Epithelial cell of proximal tubule (primary cell): ENCODE measurements around the gene PDILT. TPM values are rescaled to one million over a fixed set of nuclear protein-coding genes. Genes with fewer than 3 reads are reported as not detected.

ENCODE experiments used
- DNase-seq: peaks from one replicate; pipeline ENCODE4 v3.0.0-alpha.2; 2011; ENCODE audit warnings: low read depth
- H3K4me3 ChIP-seq: 2 replicates; pipeline ENCODE4 v1.5.1; 2011; ENCODE audit warnings: low read depth, mild to moderate bottlenecking, low read length
- CTCF ChIP-seq: conservative IDR thresholded peaks from 2 replicates; pipeline ENCODE4 v1.5.1; 2012; ENCODE audit warnings: low read depth, mild to moderate bottlenecking, low read length
- total RNA-seq: library from RNA; depleted of rRNA; stranded (reverse); fragments of >200 nt; gene quantifications from 2 replicates; pipeline ENCODE4 v1.2.3, GENCODE V29; 2015

Gene PDILT
- total RNA-seq, 1 donor from 2014 or later: not detected

DNA sequence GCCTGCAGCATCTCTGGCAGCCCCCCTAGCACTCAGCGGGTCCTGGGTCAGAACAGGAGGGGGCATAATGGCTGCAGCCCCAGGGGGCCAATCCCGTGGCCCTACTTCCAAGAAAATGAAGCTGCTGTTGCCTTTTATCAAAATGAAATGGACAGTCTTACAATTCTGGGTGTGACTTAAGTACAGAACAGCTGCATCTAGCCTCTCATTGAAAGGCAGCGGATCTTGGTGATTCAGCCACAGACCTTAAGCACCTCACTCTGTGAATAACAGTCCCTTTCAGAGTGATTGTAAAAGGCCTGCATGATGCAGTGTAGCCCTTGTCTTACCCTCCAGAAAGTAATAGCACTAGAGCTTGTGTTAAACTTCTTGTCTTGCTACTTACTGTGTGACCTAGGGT lies 40.5 kb downstream of the PDILT start:
- no peak for TF ChIP-seq CTCF
- H3K4me3 ChIP-seq: no peak overlapping the region
- DNase-seq: no peak

DNA sequence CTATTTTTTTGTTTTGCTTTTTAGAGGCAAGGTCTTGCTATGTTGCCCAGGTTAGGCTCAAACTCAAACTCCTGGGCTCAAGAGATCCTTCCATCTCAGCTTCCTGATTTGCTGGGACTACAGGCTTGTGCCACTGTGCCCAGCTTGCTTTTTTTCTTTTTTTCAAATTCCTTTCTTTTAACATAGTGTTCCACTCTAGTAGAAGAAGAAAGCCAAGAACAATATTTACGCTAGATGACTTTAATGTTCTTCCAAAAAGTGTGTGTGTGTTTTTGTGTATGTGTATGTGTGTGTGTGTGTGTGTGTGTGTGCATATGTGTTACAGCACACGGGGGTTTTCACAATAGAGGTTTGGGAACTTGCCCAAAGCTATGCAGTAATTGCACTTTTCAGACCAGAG lies 41.3 kb downstream of the PDILT start:
- no peak for DNase-seq

DNA sequence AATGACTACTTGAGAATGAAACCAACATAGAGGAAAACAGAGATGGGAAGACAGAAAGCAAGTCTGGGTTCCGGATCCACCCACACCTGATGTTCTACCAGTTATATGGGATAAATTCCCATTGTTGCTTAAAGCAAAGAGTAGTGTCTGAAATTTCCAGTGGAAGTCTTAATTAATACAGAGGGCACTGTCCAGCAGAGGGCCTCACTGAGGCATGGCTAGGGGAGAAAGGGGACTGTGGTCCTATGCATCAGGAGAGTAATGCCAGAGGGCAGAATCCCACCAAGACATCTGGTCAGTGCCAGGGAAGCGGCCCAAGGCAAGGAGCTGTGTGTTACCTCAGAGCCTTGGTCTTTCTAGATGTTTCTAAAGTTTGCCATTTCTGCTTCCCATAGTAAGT lies 44.5 kb downstream of the PDILT start:
- H3K4me3 ChIP-seq: no peak overlapping the region
- DNase-seq: no peak
- peak; percentile 56 for TF ChIP-seq CTCF

More for the DNA sequence above, 41.3 kb downstream of the PDILT start:
- no peak overlapping the region for H3K4me3 ChIP-seq
- no peak for TF ChIP-seq CTCF

- DNase-seq: no peak
- H3K4me3 ChIP-seq: no peak overlapping the region
- no peak for TF ChIP-seq CTCF
Observed at GRCh38 chr16:20355114-20355782, 49.3 kb downstream of the PDILT start.

GRCh38 chr16:20353379-20353778 lies 51.2 kb downstream of the PDILT start:
- no peak overlapping the region for H3K4me3 ChIP-seq
- no peak for DNase-seq
- TF ChIP-seq CTCF: no peak

GRCh38 chr16:20352615-20353014 lies 51.9 kb downstream of the PDILT start, which contains the start of gene UMOD:
TSS of gene UMOD (minus strand) at chr16:20352715. CDS start at chr16:20350737, 1,978 bp downstream.
- H3K4me3 ChIP-seq: no peak within 1 kb of the TSS
- no peak for TF ChIP-seq CTCF
- no peak for DNase-seq

DNA sequence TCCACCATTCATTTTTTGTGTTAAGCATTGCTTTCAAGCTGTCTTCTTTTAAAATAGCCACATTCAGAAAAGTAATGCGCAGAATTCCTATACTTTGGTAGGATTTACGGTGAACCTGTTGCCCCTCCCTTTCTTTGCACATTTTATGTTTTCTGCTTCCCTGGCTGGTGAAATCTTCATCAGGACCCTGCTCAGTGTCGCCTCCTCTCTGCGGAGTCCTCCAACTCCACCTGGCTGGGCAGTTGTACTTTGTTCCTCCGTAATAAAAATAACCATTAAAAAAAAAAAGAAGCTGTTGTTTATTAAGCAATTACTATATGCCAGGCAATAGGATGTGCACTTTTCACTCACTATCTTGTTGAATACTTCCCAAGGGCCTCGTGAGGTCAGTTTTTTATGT lies 54.9 kb downstream of the PDILT start:
- DNase-seq: no peak

More for the DNA sequence above, 54.9 kb downstream of the PDILT start:
- TF ChIP-seq CTCF: peak; percentile 32
- H3K4me3 ChIP-seq: no peak overlapping the region
